GM12878 (cell line): Measurements from ENCODE around the gene NCKIPSD. TPM values are rescaled to one million over a fixed set of nuclear protein-coding genes. Genes with fewer than 3 reads are reported as not detected.
A peak's percentile ranks its signal among the peaks of the same experiment; 100 is the strongest.

Experiments
- CBX5 ChIP-seq: sonication (generic); IDR thresholded peaks from 2 replicates; pipeline ENCODE4 v1.6.1; 2016; ENCODE audit warnings: low read depth, moderate library complexity, mild to moderate bottlenecking, inconsistent platforms
- CHD4 ChIP-seq: fragments of 200-600 bp; sonication (generic); IDR thresholded peaks from 2 replicates; pipeline ENCODE4 v1.6.1; 2016; ENCODE audit warnings: mild to moderate bottlenecking
- CREM ChIP-seq: IDR thresholded peaks from 2 replicates; pipeline ENCODE4 v1.6.1; 2014; ENCODE audit warnings: antibody characterized with exemption, low read depth
- GATAD2B ChIP-seq: fragments of 450-650 bp; conservative IDR thresholded peaks from 2 replicates; pipeline ENCODE4 v1.6.1; 2017; ENCODE audit warnings: low read depth, mild to moderate bottlenecking, moderate library complexity
- IKZF1 ChIP-seq: fragments of 450-650 bp; conservative IDR thresholded peaks from 2 replicates; pipeline ENCODE4 v1.6.1; 2017; ENCODE audit warnings: antibody characterized with exemption, mild to moderate bottlenecking
- MTA2 ChIP-seq: fragments of 450-650 bp; IDR thresholded peaks from 2 replicates; pipeline ENCODE4 v1.6.1; 2016; ENCODE audit warnings: low read depth, mild to moderate bottlenecking, moderate library complexity
- MXI1 ChIP-seq: fragments of 150-350 bp; IDR thresholded peaks from 2 replicates; pipeline ENCODE4 v1.6.1; 2011; ENCODE audit warnings: low read depth, mild to moderate bottlenecking, inconsistent platforms, low read length, improper control_type of control experiment
- MYC ChIP-seq: IDR thresholded peaks from 2 replicates; pipeline ENCODE4 v1.6.1; 2011; ENCODE audit warnings: mild to moderate bottlenecking, low read length, moderate library complexity, inconsistent platforms; ENCODE audit not compliant: insufficient read depth, insufficient replicate concordance, insufficient read length, severe bottlenecking
- NBN ChIP-seq: fragments of 450-650 bp; IDR thresholded peaks from 2 replicates; pipeline ENCODE4 v1.6.1; 2016
- NR2F1 ChIP-seq: fragments of 450-650 bp; conservative IDR thresholded peaks from 2 replicates; pipeline ENCODE4 v1.6.1; 2017; ENCODE audit warnings: mild to moderate bottlenecking
- PAX5 ChIP-seq: IDR thresholded peaks from 2 replicates; pipeline ENCODE4 v1.6.1; 2011; ENCODE audit warnings: low read depth, low read length, borderline replicate concordance
- POLR2A ChIP-seq: IDR thresholded peaks from 2 replicates; pipeline ENCODE4 v1.6.1; 2011; ENCODE audit warnings: low read depth, mild to moderate bottlenecking, low read length
- TBL1XR1 ChIP-seq: IDR thresholded peaks from 2 replicates; pipeline ENCODE4 v1.6.1; 2012; ENCODE audit warnings: low read depth, low read length, improper control_type of control experiment
- ZBED1 ChIP-seq: IDR thresholded peaks from 2 replicates; pipeline ENCODE4 v1.6.1; 2016; ENCODE audit warnings: borderline replicate concordance
- ZNF24 ChIP-seq: fragments of 450-650 bp; IDR thresholded peaks from 2 replicates; pipeline ENCODE4 v1.6.1; 2017; ENCODE audit warnings: antibody characterized with exemption, mild to moderate bottlenecking
- polyA plus RNA-seq, 11 experiments: library from polyadenylated mRNA; depleted of rRNA in 4 of 11; unstranded in 6 of 11; stranded (reverse) in 5 of 11; fragments of >200 nt; fragmentation: Nextera tagmentation in 4 of 11; fragmentation: Illumina TruSeq in 1 of 11; extraction: Ambion mirVana in 4 of 11; extraction: Trizol in 1 of 11; gene quantifications; 1 replicate in 1 of 11; 2 replicates in 10 of 11; pipeline versions ENCODE4 v1.2.1 to v1.2.3, GENCODE V29; 2011 to 2016; ENCODE audit warnings: inconsistent platforms in 2 of 11, missing spikeins in 2 of 11, low read depth in 1 of 11
- total RNA-seq, 4 experiments: library from RNA; depleted of rRNA in 3 of 4; stranded (reverse); fragments of >200 nt in 3 of 4; fragmentation: Illumina TruSeq in 1 of 4; extraction: Trizol in 1 of 4; gene quantifications; 2 replicates each; pipeline versions ENCODE4 v1.2.1 to v1.2.3, GENCODE V29; 2013 to 2021
- TF ChIP-seq, protein P1 (sequence below): fragments of 450-650 bp; IDR thresholded peaks from 2 replicates; pipeline ENCODE4 v1.6.1; 2018; ENCODE audit warnings: mild to moderate bottlenecking, low read depth, moderate library complexity; ENCODE audit not compliant: partially characterized antibody
- TF ChIP-seq, protein P2 (sequence below): fragments of 450-650 bp; IDR thresholded peaks from 2 replicates; pipeline ENCODE4 v1.6.1; 2017; ENCODE audit warnings: low read depth, mild to moderate bottlenecking, moderate library complexity
- TF ChIP-seq, protein P3 (sequence below): fragments of 450-650 bp; IDR thresholded peaks from 2 replicates; pipeline ENCODE4 v1.6.1; 2017; ENCODE audit warnings: antibody characterized with exemption, mild to moderate bottlenecking, moderate library complexity
- TF ChIP-seq, protein P4 (sequence below): fragments of 450-650 bp; IDR thresholded peaks from 2 replicates; pipeline ENCODE4 v1.6.1; 2017; ENCODE audit warnings: mild to moderate bottlenecking, moderate library complexity

NCKIPSD gene
- total and polyA plus RNA-seq, 10 of the 15 experiments (the other 5 are each of a cell fraction or from before 2014, with no cell fraction given), result 0.93 to 31.6 (median 15.2) TPM

DNA sequence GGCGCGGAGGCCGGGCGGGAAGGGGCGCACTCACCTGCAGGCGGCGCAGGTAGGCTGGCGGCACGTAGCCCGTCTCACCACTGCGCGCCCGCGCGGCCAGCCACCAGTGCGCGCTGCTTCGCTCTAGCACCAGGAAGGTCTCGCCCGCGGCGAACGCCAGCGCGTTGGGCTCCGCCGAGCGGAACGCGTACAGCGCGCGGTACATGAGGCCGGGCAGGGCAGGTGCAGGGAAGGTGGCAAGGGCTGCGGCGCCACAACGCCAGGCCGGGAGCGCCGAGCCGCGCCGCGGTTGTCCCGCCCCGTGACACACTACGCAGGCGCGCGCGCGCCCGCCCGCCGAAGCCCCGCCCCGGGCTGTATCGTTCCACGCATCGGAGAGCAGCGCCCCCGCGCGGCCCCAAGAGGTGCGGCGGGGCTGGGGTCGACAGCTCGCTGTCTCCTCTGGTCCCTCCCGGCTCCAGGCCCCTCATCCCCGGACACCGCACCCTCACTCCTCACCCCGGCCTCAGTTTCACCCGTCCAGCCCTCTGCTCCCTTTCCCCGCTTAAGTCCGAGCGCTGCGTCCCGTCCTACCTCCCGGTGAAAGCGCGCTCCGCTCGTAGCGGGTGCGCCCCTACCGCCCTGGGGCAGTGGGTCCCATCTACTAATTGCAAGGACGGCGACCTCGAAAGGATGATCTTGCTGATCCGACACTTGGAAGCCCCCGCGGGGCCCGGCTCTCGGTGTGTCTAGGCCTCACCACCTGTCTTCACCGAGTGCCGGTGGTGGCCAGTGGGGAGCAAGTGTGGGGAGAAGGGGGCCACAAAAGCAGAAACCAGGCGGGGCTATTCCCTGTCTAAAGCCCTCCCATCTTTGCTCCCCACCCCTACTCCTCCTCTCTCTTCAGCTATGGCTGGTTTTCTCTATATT, at the start of gene NCKIPSD (continued):
- TF ChIP-seq, protein P1, sequence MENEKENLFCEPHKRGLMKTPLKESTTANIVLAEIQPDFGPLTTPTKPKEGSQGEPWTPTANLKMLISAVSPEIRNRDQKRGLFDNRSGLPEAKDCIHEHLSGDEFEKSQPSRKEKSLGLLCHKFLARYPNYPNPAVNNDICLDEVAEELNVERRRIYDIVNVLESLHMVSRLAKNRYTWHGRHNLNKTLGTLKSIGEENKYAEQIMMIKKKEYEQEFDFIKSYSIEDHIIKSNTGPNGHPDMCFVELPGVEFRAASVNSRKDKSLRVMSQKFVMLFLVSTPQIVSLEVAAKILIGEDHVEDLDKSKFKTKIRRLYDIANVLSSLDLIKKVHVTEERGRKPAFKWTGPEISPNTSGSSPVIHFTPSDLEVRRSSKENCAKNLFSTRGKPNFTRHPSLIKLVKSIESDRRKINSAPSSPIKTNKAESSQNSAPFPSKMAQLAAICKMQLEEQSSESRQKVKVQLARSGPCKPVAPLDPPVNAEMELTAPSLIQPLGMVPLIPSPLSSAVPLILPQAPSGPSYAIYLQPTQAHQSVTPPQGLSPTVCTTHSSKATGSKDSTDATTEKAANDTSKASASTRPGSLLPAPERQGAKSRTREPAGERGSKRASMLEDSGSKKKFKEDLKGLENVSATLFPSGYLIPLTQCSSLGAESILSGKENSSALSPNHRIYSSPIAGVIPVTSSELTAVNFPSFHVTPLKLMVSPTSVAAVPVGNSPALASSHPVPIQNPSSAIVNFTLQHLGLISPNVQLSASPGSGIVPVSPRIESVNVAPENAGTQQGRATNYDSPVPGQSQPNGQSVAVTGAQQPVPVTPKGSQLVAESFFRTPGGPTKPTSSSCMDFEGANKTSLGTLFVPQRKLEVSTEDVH, result no peak
- TF ChIP-seq POLR2A, result peak; percentile 89
- TF ChIP-seq CREM, result 0 out of 2 replicates have a peak, but pooled peaks have one; percentile 24
- TF ChIP-seq, protein P2, sequence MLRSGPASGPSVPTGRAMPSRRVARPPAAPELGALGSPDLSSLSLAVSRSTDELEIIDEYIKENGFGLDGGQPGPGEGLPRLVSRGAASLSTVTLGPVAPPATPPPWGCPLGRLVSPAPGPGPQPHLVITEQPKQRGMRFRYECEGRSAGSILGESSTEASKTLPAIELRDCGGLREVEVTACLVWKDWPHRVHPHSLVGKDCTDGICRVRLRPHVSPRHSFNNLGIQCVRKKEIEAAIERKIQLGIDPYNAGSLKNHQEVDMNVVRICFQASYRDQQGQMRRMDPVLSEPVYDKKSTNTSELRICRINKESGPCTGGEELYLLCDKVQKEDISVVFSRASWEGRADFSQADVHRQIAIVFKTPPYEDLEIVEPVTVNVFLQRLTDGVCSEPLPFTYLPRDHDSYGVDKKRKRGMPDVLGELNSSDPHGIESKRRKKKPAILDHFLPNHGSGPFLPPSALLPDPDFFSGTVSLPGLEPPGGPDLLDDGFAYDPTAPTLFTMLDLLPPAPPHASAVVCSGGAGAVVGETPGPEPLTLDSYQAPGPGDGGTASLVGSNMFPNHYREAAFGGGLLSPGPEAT, result no peak
- peak; percentile 38 for TF ChIP-seq MYC
- TF ChIP-seq PAX5, result peak; percentile 76; the same call in 1 of the 2 replicates
- no peak for TF ChIP-seq ZBED1
- 0 out of 2 replicates have a peak, but pooled peaks have one; percentile 44 for TF ChIP-seq ZNF24
- TF ChIP-seq MTA2, result 0 out of 2 replicates have a peak, but pooled peaks have one; percentile 15
- TF ChIP-seq IKZF1, result peak; percentile 81
- peak; percentile 29; the same call in 1 of the 2 replicates for TF ChIP-seq NBN
- TF ChIP-seq CHD4, result no peak
- no peak for TF ChIP-seq TBL1XR1
- TF ChIP-seq, protein P3, sequence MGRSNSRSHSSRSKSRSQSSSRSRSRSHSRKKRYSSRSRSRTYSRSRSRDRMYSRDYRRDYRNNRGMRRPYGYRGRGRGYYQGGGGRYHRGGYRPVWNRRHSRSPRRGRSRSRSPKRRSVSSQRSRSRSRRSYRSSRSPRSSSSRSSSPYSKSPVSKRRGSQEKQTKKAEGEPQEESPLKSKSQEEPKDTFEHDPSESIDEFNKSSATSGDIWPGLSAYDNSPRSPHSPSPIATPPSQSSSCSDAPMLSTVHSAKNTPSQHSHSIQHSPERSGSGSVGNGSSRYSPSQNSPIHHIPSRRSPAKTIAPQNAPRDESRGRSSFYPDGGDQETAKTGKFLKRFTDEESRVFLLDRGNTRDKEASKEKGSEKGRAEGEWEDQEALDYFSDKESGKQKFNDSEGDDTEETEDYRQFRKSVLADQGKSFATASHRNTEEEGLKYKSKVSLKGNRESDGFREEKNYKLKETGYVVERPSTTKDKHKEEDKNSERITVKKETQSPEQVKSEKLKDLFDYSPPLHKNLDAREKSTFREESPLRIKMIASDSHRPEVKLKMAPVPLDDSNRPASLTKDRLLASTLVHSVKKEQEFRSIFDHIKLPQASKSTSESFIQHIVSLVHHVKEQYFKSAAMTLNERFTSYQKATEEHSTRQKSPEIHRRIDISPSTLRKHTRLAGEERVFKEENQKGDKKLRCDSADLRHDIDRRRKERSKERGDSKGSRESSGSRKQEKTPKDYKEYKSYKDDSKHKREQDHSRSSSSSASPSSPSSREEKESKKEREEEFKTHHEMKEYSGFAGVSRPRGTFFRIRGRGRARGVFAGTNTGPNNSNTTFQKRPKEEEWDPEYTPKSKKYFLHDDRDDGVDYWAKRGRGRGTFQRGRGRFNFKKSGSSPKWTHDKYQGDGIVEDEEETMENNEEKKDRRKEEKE, result no peak
- TF ChIP-seq CBX5, result 0 out of 2 replicates have a peak, but pooled peaks have one; percentile 11
- peak; percentile 73 for TF ChIP-seq NR2F1
- peak; percentile 68 for TF ChIP-seq MXI1
- TF ChIP-seq GATAD2B, result peak; percentile 97
- TF ChIP-seq, protein P4, sequence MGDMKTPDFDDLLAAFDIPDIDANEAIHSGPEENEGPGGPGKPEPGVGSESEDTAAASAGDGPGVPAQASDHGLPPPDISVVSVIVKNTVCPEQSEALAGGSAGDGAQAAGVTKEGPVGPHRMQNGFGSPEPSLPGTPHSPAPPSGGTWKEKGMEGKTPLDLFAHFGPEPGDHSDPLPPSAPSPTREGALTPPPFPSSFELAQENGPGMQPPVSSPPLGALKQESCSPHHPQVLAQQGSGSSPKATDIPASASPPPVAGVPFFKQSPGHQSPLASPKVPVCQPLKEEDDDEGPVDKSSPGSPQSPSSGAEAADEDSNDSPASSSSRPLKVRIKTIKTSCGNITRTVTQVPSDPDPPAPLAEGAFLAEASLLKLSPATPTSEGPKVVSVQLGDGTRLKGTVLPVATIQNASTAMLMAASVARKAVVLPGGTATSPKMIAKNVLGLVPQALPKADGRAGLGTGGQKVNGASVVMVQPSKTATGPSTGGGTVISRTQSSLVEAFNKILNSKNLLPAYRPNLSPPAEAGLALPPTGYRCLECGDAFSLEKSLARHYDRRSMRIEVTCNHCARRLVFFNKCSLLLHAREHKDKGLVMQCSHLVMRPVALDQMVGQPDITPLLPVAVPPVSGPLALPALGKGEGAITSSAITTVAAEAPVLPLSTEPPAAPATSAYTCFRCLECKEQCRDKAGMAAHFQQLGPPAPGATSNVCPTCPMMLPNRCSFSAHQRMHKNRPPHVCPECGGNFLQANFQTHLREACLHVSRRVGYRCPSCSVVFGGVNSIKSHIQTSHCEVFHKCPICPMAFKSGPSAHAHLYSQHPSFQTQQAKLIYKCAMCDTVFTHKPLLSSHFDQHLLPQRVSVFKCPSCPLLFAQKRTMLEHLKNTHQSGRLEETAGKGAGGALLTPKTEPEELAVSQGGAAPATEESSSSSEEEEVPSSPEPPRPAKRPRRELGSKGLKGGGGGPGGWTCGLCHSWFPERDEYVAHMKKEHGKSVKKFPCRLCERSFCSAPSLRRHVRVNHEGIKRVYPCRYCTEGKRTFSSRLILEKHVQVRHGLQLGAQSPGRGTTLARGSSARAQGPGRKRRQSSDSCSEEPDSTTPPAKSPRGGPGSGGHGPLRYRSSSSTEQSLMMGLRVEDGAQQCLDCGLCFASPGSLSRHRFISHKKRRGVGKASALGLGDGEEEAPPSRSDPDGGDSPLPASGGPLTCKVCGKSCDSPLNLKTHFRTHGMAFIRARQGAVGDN, result peak; percentile 72
